ENCODE results near the gene IL7R. TPM values are rescaled to one million over a fixed set of nuclear protein-coding genes. Genes with fewer than 3 reads are reported as not detected.

Gene IL7R
- polyA plus RNA-seq, 1 experiment, result 54.5 TPM

GRCh38 chr5:35815089-35815936, 41.4 kb upstream of the IL7R start:
- no peak overlapping the region for H3K4me3 ChIP-seq (ENCODE audit: low read depth, low read length)
- POLR2A ChIA-PET, result no interaction called here
- H3K27me3 ChIP-seq (ENCODE audit: control insufficient read depth, insufficient read depth, low read length), result no peaks in the 10 kb centered on the region
- CTCF ChIA-PET, result interaction anchor here (0.7 to 1.1 kb wide), 2 partner anchors 12 to 23 kb away, joined by 3 read pairs; no protein-coding TSS in a partner anchor
- peak; percentile 59 for TF ChIP-seq CTCF (IDR thresholded peaks at IDR 0.05; ENCODE audit: insufficient read depth, low read depth, low read length)
- H3K36me3 ChIP-seq (ENCODE audit: control insufficient read depth, insufficient read depth, low read length), result no peaks in the 10 kb centered on the region
- no peak for DNase-seq (ENCODE audit: low read depth)

GRCh38 chr5:35816881-35817521, 39.7 kb upstream of the IL7R start:
- no peaks in the 10 kb centered on the region for H3K36me3 ChIP-seq (ENCODE audit: control insufficient read depth, insufficient read depth, low read length)
- no peak for TF ChIP-seq CTCF (IDR thresholded peaks at IDR 0.05; ENCODE audit: insufficient read depth, low read depth, low read length)
- H3K4me3 ChIP-seq (ENCODE audit: low read depth, low read length), result no peak overlapping the region
- POLR2A ChIA-PET, result no interaction called here
- H3K27me3 ChIP-seq (ENCODE audit: control insufficient read depth, insufficient read depth, low read length), result no peaks in the 10 kb centered on the region
- CTCF ChIA-PET, result no interaction called here
- no peak for DNase-seq (ENCODE audit: low read depth)

GRCh38 chr5:35819026-35819425, 37.7 kb upstream of the IL7R start:
- ChIA-PET POLR2A (no interaction called here), CTCF (interaction anchor here (1.4 kb wide), 1 partner anchor 168 kb away, joined by 4 read pairs; no protein-coding TSS in a partner anchor)
- no peak for DNase-seq (ENCODE audit: low read depth)
- Histone ChIP-seq H3K27me3 (ENCODE audit: control insufficient read depth, insufficient read depth, low read length) (no peaks in the 10 kb centered on the region), H3K36me3 (ENCODE audit: control insufficient read depth, insufficient read depth, low read length) (no peaks in the 10 kb centered on the region), H3K4me3 (ENCODE audit: low read depth, low read length) (no peak overlapping the region)
- no peak for TF ChIP-seq CTCF (IDR thresholded peaks at IDR 0.05; ENCODE audit: insufficient read depth, low read depth, low read length)

- no peak for TF ChIP-seq CTCF (IDR thresholded peaks at IDR 0.05; ENCODE audit: insufficient read depth, low read depth, low read length)
- Histone ChIP-seq H3K27me3 (ENCODE audit: control insufficient read depth, insufficient read depth, low read length) (no peaks in the 10 kb centered on the region), H3K4me3 (ENCODE audit: low read depth, low read length) (no peak overlapping the region), H3K36me3 (ENCODE audit: control insufficient read depth, insufficient read depth, low read length) (no peaks in the 10 kb centered on the region)
- DNase-seq (ENCODE audit: low read depth), result no peak
- ChIA-PET CTCF (interaction anchor here (1.4 kb wide), 1 partner anchor 169 kb away, joined by 4 read pairs; no protein-coding TSS in a partner anchor), POLR2A (no interaction called here)
Observed at GRCh38 chr5:35819668-35820067, 37.0 kb upstream of the IL7R start.

GRCh38 chr5:35820735-35821134, 36.0 kb upstream of the IL7R start:
- Histone ChIP-seq H3K27me3 (ENCODE audit: control insufficient read depth, insufficient read depth, low read length) (no peaks in the 10 kb centered on the region), H3K36me3 (ENCODE audit: control insufficient read depth, insufficient read depth, low read length) (no peaks in the 10 kb centered on the region), H3K4me3 (ENCODE audit: low read depth, low read length) (no peak overlapping the region)
- CTCF ChIA-PET, result interaction anchor here (0.6 to 1.2 kb wide), 3 partner anchors 9 to 106 kb away, joined by 3 read pairs; no protein-coding TSS in a partner anchor
- DNase-seq (ENCODE audit: low read depth), result no peak
- POLR2A ChIA-PET, result no interaction called here
- TF ChIP-seq CTCF (IDR thresholded peaks at IDR 0.05; ENCODE audit: insufficient read depth, low read depth, low read length), result no peak

Data from BJ (cell line).